HCT116 (cell line): ENCODE data around the gene ANXA8. TPM values are rescaled to one million over a fixed set of nuclear protein-coding genes. Genes with fewer than 3 reads are reported as not detected.
"Not testable (repeated sequence)": the region's sequence is repeated elsewhere in the genome, so short reads cannot be mapped to it uniquely, and the experiment has no call there.

ENCODE experiments used
- ATAC-seq: fragments of 200-7000 bp; cut with Tn5 transposase; 2 replicates; pipeline ENCODE4 v1.9.1; 2020; ENCODE audit warnings: mild to moderate bottlenecking, moderate library complexity
- BruUV-seq: library from RNA; stranded (reverse); fragments of 400-500 nt; replicated peaks from 2 replicates; lab custom pipeline; 2021; lab: Mats Ljungman, UMichigan
- CTCF ChIA-PET: fragments of 300-600 bp; sonication (Branson Sonifier 250); formaldehyde crosslinking; loops from one replicate; lab custom pipeline; 2021; ENCODE audit warnings: antibody characterized with exemption; lab: Charles Lee
- POLR2A ChIA-PET: fragments of 300-600, 350-600 bp; sonication (Branson Sonifier 250); formaldehyde crosslinking; loops from one replicate; lab custom pipeline; 2021; ENCODE audit warnings: antibody characterized with exemption; lab: Charles Lee
- RAD21 ChIA-PET, 2 experiments: fragments of 300-600 bp; sonication (Branson Sonifier 250); formaldehyde crosslinking; loops; one replicate each; lab custom pipeline; 2023; ENCODE audit warnings: low total read pairs in 2 of 2; ENCODE audit not compliant: uncharacterized antibody in 2 of 2, unreplicated experiment in 2 of 2, low non-redundant PET in 1 of 2; lab: Charles Lee
- DNase-seq: peaks from one replicate; pipeline ENCODE4 v3.0.0-alpha.2; 2010; ENCODE audit warnings: low read depth, low spot score
- H2AFZ ChIP-seq: fragments of 200-600 bp; shearing (Covaris generic), sonication (generic); 2 replicates; pipeline ENCODE4 v1.6.1; 2017; ENCODE audit warnings: low read depth, mixed run types, mixed read lengths, antibody characterized with exemption, low read length; ENCODE audit not compliant: poor library complexity, severe bottlenecking
- H3K27ac ChIP-seq: 2 replicates; pipeline ENCODE4 v1.5.1; 2012; ENCODE audit warnings: low read depth, low read length
- H3K27me3 ChIP-seq: fragments of 200-600 bp; sonication (generic); 2 replicates; pipeline ENCODE4 v1.6.1; 2016; ENCODE audit warnings: mixed run types, low read length, mixed read lengths; ENCODE audit not compliant: insufficient read depth
- H3K36me3 ChIP-seq, 2 experiments: fragments of 200-500 bp in 1 of 2; fragments of 200-600 bp in 1 of 2; sonication (Bioruptor generic) in 1 of 2; sonication (generic) in 1 of 2; 2 replicates each; pipeline versions ENCODE4 v1.5.1 to v1.6.1; 2014 to 2016; ENCODE audit warnings: low read length in 2 of 2, inconsistent platforms in 1 of 2, mixed read lengths in 1 of 2, mixed run types in 1 of 2; ENCODE audit not compliant: insufficient read depth in 2 of 2, control insufficient read depth in 1 of 2
- H3K4me1 ChIP-seq, 2 experiments: fragments of 200-600 bp in 1 of 2; sonication (generic) in 1 of 2; 2 replicates each; pipeline versions ENCODE4 v1.5.1 to v1.6.1; 2012 to 2017; ENCODE audit warnings: low read length in 2 of 2, inconsistent platforms in 1 of 2, mild to moderate bottlenecking in 1 of 2, mixed read lengths in 1 of 2, mixed run types in 1 of 2, moderate library complexity in 1 of 2; ENCODE audit not compliant: insufficient read depth in 2 of 2, control insufficient read depth in 1 of 2
- H3K4me2 ChIP-seq: fragments of 200-600 bp; sonication (generic); 2 replicates; pipeline ENCODE4 v1.6.1; 2017; ENCODE audit warnings: mixed run types, low read length, mixed read lengths
- H3K4me3 ChIP-seq, 2 experiments: fragments of 200-600 bp in 1 of 2; sonication (generic) in 1 of 2; replicated peaks in 1 of 2; 2 replicates each; pipeline ENCODE4 v1.5.1; 2011 to 2016; ENCODE audit warnings: low read length in 2 of 2, control low read depth in 1 of 2, low read depth in 1 of 2, mild to moderate bottlenecking in 1 of 2, mixed read lengths in 1 of 2, mixed run types in 1 of 2
- H3K79me2 ChIP-seq: fragments of 200-600 bp; sonication (generic); 2 replicates; pipeline ENCODE4 v1.6.1; 2017; ENCODE audit warnings: mild to moderate bottlenecking, mixed run types, low read length, moderate library complexity, mixed read lengths; ENCODE audit not compliant: insufficient read depth
- H3K9ac ChIP-seq: fragments of 200-600 bp; sonication (generic); 2 replicates; pipeline ENCODE4 v1.6.1; 2016; ENCODE audit warnings: low read length, mixed read lengths
- H3K9me2 ChIP-seq: fragments of 200-600 bp; sonication (generic), shearing (Covaris generic); 2 replicates; pipeline ENCODE4 v1.6.1; 2017; ENCODE audit warnings: mixed run types, mild to moderate bottlenecking, moderate library complexity; ENCODE audit not compliant: insufficient read depth
- H3K9me3 ChIP-seq, 2 experiments: fragments of 200-500 bp in 1 of 2; fragments of 200-600 bp in 1 of 2; sonication (Bioruptor generic) in 1 of 2; sonication (generic) in 1 of 2; 2 replicates each; pipeline ENCODE4 v1.6.1; 2014 to 2017; ENCODE audit warnings: low read length in 2 of 2, mixed read lengths in 2 of 2, inconsistent platforms in 1 of 2, low read depth in 1 of 2, mild to moderate bottlenecking in 1 of 2, mixed run types in 1 of 2, moderate library complexity in 1 of 2; ENCODE audit not compliant: control insufficient read depth in 1 of 2, insufficient read depth in 1 of 2
- H4K20me1 ChIP-seq: fragments of 200-600 bp; sonication (generic), shearing (Covaris generic); 2 replicates; pipeline ENCODE4 v1.6.1; 2017; ENCODE audit warnings: mixed run types, mild to moderate bottlenecking, moderate library complexity; ENCODE audit not compliant: insufficient read depth
- intact Hi-C: fragments of 100-400 bp; cut with micrococcal nuclease; formaldehyde crosslinking; loops from 2 replicates; pipeline ENCODE4 v1.10.0; 2022
- total RNA-seq: library from RNA; stranded (reverse); gene quantifications from one replicate; pipeline ENCODE4 v1.2.1, GENCODE V29; 2021; ENCODE audit not compliant: unreplicated experiment

ANXA8 gene
- total RNA-seq, 1 experiment from 2014 or later, result 0.25 TPM

GRCh38 chr10:47482367-47482766 is 1.5 kb downstream of the ANXA8 start:
- H3K79me2 ChIP-seq, H4K20me1 ChIP-seq, H3K4me2 ChIP-seq, CTCF ChIA-PET, H3K4me3 ChIP-seq, BruUV-seq, H3K27me3 ChIP-seq, H3K4me1 ChIP-seq, H3K27ac ChIP-seq, RAD21 ChIA-PET, intact Hi-C loops, H3K9me3 ChIP-seq, ATAC-seq, H3K36me3 ChIP-seq, H2AFZ ChIP-seq, DNase-seq, H3K9ac ChIP-seq, POLR2A ChIA-PET, H3K9me2 ChIP-seq: not testable (repeated sequence)

DNA sequence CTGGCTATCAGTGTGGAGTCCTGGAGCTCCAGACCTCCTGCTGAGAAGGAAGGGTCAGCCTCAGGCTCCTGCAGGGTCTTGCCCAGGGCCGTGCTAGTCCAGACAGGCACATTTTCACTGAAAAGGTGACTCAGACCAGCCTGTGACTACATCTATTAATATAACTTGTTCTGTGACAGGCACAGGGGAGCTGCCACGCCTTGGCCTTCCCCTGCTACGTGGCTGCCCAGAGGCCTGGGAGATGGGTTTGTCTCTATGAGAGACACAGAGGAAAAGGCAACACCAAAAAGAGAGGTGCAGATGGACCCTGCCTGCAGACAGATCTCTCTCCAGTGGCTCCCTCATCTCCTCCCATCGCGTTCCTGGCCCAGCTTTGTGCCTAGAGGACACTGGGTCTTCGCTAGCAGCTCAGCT is 2.1 kb downstream of the ANXA8 start:
- POLR2A ChIA-PET, intact Hi-C loops, CTCF ChIA-PET, H3K4me1 ChIP-seq, H3K9ac ChIP-seq, RAD21 ChIA-PET, H3K9me3 ChIP-seq, H3K9me2 ChIP-seq, H2AFZ ChIP-seq, H3K27ac ChIP-seq, H3K79me2 ChIP-seq, H4K20me1 ChIP-seq, H3K4me3 ChIP-seq, BruUV-seq, H3K27me3 ChIP-seq, DNase-seq, H3K36me3 ChIP-seq: not testable (repeated sequence)
- peak overlapping the region; percentile 35 for H3K4me2 ChIP-seq
- ATAC-seq, result peak; percentile 59

GRCh38 chr10:47481182-47481766 is 2.6 kb downstream of the ANXA8 start:
- H3K27ac ChIP-seq, intact Hi-C loops, BruUV-seq, H3K79me2 ChIP-seq, H3K9me2 ChIP-seq, H3K27me3 ChIP-seq, H4K20me1 ChIP-seq, POLR2A ChIA-PET, H3K4me3 ChIP-seq, H3K4me1 ChIP-seq, CTCF ChIA-PET, DNase-seq, H3K4me2 ChIP-seq, H3K36me3 ChIP-seq, H3K9me3 ChIP-seq, H2AFZ ChIP-seq, H3K9ac ChIP-seq, RAD21 ChIA-PET: not testable (repeated sequence)
- peak; percentile 93 for ATAC-seq

DNA sequence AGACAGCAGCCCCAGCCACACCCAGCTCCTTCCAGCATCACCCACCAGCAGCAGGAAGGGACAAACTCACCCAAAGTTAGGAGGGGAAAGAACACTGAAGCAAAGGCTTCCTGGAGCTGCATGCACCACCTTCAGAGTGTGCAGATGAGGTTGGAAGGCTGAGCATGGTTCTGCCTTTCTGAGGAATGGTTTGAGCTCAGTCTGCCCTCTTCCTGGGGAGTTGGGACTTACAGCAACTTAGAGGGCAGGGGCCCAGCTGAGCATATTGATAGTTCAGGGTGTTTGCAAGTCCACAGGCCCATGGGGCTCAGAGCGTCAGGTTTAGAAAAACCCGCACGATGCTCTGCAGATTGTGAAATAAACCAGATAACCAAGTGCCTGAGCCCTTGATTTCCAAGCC is 3.8 kb downstream of the ANXA8 start:
- H4K20me1 ChIP-seq, H2AFZ ChIP-seq, RAD21 ChIA-PET, POLR2A ChIA-PET, DNase-seq, H3K27ac ChIP-seq, H3K9me2 ChIP-seq, ATAC-seq, BruUV-seq, intact Hi-C loops, CTCF ChIA-PET, H3K36me3 ChIP-seq, H3K27me3 ChIP-seq, H3K9ac ChIP-seq, H3K4me3 ChIP-seq, H3K4me2 ChIP-seq, H3K79me2 ChIP-seq, H3K9me3 ChIP-seq, H3K4me1 ChIP-seq: not testable (repeated sequence)
